ENCODE data around the gene PARVB. TPM values are rescaled to one million over a fixed set of nuclear protein-coding genes. Genes with fewer than 3 reads are reported as not detected.

The PARVB gene
- total RNA-seq, 1 donor from 2014 or later = 49.3 TPM

DNA sequence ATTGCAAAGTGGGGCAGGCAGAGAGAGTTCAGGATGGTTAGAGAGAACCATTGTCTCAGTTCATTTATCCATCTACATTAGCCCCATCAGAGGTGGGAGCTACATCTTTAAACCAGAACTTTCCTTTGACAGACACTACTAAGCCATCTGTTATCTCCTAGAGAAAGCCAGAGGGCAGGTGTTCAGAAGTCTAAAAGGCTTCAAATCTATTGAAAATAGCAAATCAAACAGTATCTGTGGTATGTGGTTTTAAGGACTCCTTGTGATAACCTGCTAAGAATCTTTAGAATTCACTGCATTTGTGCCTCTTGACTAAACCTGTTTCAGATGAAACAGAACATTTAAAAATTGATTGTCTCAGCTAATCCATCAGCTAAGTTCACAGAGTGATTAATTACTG, 112.7 kb downstream of the PARVB start:
- no peak overlapping the region for H3K4me3 ChIP-seq
- no peaks in the 10 kb centered on the region for H3K4me1 ChIP-seq
- TF ChIP-seq, protein P1, sequence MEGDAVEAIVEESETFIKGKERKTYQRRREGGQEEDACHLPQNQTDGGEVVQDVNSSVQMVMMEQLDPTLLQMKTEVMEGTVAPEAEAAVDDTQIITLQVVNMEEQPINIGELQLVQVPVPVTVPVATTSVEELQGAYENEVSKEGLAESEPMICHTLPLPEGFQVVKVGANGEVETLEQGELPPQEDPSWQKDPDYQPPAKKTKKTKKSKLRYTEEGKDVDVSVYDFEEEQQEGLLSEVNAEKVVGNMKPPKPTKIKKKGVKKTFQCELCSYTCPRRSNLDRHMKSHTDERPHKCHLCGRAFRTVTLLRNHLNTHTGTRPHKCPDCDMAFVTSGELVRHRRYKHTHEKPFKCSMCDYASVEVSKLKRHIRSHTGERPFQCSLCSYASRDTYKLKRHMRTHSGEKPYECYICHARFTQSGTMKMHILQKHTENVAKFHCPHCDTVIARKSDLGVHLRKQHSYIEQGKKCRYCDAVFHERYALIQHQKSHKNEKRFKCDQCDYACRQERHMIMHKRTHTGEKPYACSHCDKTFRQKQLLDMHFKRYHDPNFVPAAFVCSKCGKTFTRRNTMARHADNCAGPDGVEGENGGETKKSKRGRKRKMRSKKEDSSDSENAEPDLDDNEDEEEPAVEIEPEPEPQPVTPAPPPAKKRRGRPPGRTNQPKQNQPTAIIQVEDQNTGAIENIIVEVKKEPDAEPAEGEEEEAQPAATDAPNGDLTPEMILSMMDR (IDR thresholded peaks at IDR 0.05) = no peak
- H3K9me3 ChIP-seq = peaks cover 10% of the 10 kb centered on the region
- intact Hi-C loops (cut with DNase I) = no loop called here
- H3K27me3 ChIP-seq = no peaks in the 10 kb centered on the region
- H3K27ac ChIP-seq = no peak overlapping the region
- DNase-seq (no peak), ATAC-seq (no peak)
- H3K36me3 ChIP-seq = no peaks in the 10 kb centered on the region

DNA sequence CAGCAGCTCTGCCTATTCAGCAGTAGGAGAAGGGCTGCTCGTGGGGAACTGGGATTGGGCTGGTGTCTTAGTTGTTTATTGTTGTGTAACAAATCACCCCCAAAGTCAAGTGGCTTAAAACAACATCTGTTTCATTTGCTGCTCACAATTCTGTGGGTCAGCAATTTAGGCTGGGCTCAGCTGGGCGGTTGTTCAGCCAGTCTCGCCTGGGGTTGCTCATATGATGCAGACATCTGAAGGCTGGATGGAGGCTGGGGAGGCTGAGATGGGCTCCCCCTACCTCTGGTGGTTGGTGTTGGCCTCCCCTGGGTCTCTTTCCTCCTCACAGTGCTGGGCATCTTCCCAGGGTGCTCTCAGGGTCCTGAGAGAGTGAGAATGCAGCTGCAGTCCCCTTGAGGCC, 113.3 kb downstream of the PARVB start:
- no peak for ATAC-seq
- TF ChIP-seq, protein P1 (IDR thresholded peaks at IDR 0.05) = no peak
- DNase-seq = no peak
- H3K4me3 ChIP-seq = no peak overlapping the region
- no peaks in the 10 kb centered on the region for H3K27me3 ChIP-seq
- intact Hi-C loops (cut with DNase I) = no loop called here
- no peaks in the 10 kb centered on the region for H3K36me3 ChIP-seq
- H3K9me3 ChIP-seq = peaks cover 10% of the 10 kb centered on the region
- H3K4me1 ChIP-seq = no peaks in the 10 kb centered on the region
- no peak overlapping the region for H3K27ac ChIP-seq

DNA sequence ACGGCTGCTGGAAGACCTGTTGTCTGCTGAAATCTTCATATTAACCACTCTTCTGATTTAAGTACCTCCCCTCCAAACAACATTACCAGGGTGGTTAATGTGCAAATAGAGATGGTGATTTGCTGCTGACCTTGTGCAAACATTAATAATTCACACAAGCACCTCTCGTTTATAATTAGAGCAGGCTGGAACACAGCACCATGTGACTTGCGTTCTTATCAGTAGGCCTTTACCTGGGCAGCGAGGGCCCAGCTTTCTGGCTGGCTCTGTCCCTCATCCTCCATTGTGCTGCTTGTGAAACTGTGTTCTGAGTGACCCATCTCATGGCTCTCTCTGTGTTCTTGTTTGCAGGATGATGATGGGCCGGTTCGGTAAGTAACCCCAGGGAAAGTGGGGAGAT, 115.7 kb downstream of the PARVB start:
- no peak for DNase-seq
- no peaks in the 10 kb centered on the region for H3K36me3 ChIP-seq
- no peak overlapping the region for H3K4me3 ChIP-seq
- peaks cover 10% of the 10 kb centered on the region for H3K9me3 ChIP-seq
- peak; percentile 31 for ATAC-seq
- intact Hi-C loops (cut with DNase I) = no loop called here
- TF ChIP-seq, protein P1 (IDR thresholded peaks at IDR 0.05) = no peak
- no peaks in the 10 kb centered on the region for H3K27me3 ChIP-seq
- H3K27ac ChIP-seq = no peak overlapping the region
- no peaks in the 10 kb centered on the region for H3K4me1 ChIP-seq

DNA sequence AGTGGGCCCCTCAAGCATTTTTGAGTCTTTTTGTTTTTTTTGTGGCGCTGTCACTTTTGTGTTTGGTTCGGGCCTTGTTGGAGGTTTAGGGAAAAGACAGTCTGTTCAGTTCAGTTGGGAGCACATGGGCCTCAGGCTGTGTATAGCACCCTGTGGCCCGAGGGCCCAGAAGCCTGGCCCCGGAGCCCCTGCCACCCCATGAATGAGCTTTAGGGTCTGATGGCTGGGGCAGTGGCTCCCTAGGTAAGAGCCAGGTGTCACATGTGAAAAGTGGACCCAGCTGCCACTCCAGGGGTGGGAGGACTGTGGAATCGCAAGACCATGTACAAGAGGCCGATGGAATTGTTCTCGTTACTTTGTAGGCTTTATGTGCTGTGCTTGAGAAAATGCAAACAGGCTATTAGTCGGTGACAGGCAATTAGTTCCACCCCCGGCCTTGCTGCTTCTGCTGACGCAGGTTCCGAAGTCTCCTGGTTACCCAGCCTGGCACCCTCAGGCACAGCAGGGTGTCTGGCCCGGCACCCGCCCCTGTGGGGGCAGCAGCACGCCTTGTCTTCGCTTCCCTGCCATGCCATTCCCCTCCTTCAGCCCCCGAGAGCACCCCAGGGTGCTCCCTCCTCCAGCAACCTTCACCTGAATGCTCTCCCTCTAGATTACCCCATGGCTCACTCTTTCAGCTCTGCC, 118.5 kb downstream of the PARVB start:
- TF ChIP-seq, protein P1 (IDR thresholded peaks at IDR 0.05) = no peak
- H3K27ac ChIP-seq = no peak overlapping the region
- intact Hi-C loops (cut with DNase I) = no loop called here
- no peaks in the 10 kb centered on the region for H3K27me3 ChIP-seq
- H3K4me1 ChIP-seq = no peaks in the 10 kb centered on the region
- H3K4me3 ChIP-seq = no peak overlapping the region
- H3K36me3 ChIP-seq = no peaks in the 10 kb centered on the region
- peaks cover 4% of the 10 kb centered on the region for H3K9me3 ChIP-seq
- no peak for DNase-seq
- ATAC-seq = no peak

DNA sequence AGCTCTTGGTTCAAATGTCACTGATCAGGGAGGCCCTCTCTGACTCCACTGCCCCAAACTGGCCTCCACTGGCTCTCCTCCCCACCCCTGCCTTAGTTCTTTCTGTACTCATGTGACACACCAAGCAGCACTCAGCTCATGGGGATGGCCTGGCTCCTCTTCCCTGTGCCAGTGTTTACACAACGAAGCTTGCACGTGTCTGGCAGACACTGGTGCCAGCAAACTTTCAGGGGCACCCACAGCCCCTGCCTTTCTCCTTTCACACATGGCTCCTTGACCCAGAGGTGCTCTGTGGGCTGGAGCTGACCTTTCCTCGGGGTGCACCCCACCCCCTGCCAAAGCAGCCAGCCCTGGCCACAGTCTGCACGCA, 119.0 kb downstream of the PARVB start:
- DNase-seq = no peak
- H3K27ac ChIP-seq = no peak overlapping the region
- no peaks in the 10 kb centered on the region for H3K9me3 ChIP-seq
- TF ChIP-seq, protein P1 (IDR thresholded peaks at IDR 0.05) = no peak
- H3K4me1 ChIP-seq = no peaks in the 10 kb centered on the region
- ATAC-seq = no peak
- no peaks in the 10 kb centered on the region for H3K27me3 ChIP-seq
- no peaks in the 10 kb centered on the region for H3K36me3 ChIP-seq
- no peak overlapping the region for H3K4me3 ChIP-seq
- intact Hi-C loops (cut with DNase I) = no loop called here

DNA sequence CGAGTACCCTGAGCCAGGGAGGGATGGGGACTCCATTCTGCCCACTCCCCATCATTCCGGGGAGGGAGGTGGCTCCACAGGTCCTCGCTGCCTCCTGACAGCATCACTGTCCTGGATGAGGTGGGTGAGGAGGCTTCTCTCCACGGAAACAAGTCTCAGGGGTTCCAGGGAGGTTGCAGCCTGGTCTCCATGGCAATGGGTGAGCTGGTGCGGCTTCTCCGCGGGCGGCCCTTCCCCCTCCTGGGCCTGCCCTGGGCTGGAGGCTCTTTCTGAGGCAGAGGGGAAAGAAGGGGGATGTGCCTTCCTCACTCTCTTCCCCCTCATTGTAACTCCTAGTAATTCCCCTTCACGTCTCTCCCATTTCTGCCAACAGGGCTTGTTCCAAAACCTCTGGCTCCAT, 119.5 kb downstream of the PARVB start:
- no peaks in the 10 kb centered on the region for H3K4me1 ChIP-seq
- no peak for DNase-seq

More for the DNA sequence above, 119.5 kb downstream of the PARVB start:
- Histone ChIP-seq H3K36me3 (no peaks in the 10 kb centered on the region), H3K4me3 (no peak overlapping the region), H3K9me3 (no peaks in the 10 kb centered on the region), H3K27ac (no peak overlapping the region), H3K27me3 (no peaks in the 10 kb centered on the region)
- intact Hi-C loops (cut with DNase I) = no loop called here
- TF ChIP-seq, protein P1 (IDR thresholded peaks at IDR 0.05) = no peak
- ATAC-seq = no peak

All from upper lobe of right lung (tissue), 1 donor.